Activated effector memory CD4-positive, alpha-beta T cell treated with Interleukin-2 at 50 U/mL for 16 hours (primary cell): Measurements from ENCODE around the gene NKPD1.
"Not testable (repeated sequence)": the region's sequence is repeated elsewhere in the genome, so short reads cannot be mapped to it uniquely, and the experiment has no call there.

Experiments used
- DNase-seq: peaks from one replicate; pipeline ENCODE4 v3.0.0-alpha.2; 2020

The NKPD1 gene

GRCh38 chr19:45136507-45137178, 24.1 kb downstream of the NKPD1 start:
- DNase-seq = no peak

GRCh38 chr19:45135176-45135885, 25.5 kb downstream of the NKPD1 start:
- DNase-seq = no peak

- DNase-seq = no peak
These were observed 27.1 kb downstream of the NKPD1 start for GRCh38 chr19:45133661-45134060.

GRCh38 chr19:45130888-45131615, 29.7 kb downstream of the NKPD1 start:
- no peak for DNase-seq

GRCh38 chr19:45130236-45130635, 30.5 kb downstream of the NKPD1 start:
- no peak for DNase-seq

- DNase-seq = no peak
These were observed 32.0 kb downstream of the NKPD1 start for GRCh38 chr19:45128806-45129205.

GRCh38 chr19:45128146-45128545, 32.6 kb downstream of the NKPD1 start:
- DNase-seq = no peak

- DNase-seq = no peak
These were observed 34.1 kb downstream of the NKPD1 start for GRCh38 chr19:45126654-45127053.

GRCh38 chr19:45125975-45126493, 34.7 kb downstream of the NKPD1 start:
- peak; percentile 44 for DNase-seq

GRCh38 chr19:45125360-45125759, 35.4 kb downstream of the NKPD1 start:
- DNase-seq = no peak

GRCh38 chr19:45124021-45124420, 36.8 kb downstream of the NKPD1 start:
- no peak for DNase-seq

- DNase-seq = no peak
These were observed 37.3 kb downstream of the NKPD1 start for GRCh38 chr19:45123440-45123850.

GRCh38 chr19:45122832-45123231, 38.0 kb downstream of the NKPD1 start:
- DNase-seq = no peak

- no peak for DNase-seq
These were observed 38.9 kb downstream of the NKPD1 start for GRCh38 chr19:45121827-45122345.

GRCh38 chr19:45119582-45119981, 41.2 kb downstream of the NKPD1 start:
- no peak for DNase-seq

- not testable (repeated sequence) for DNase-seq
These were observed 42.0 kb downstream of the NKPD1 start for GRCh38 chr19:45118591-45119355.

GRCh38 chr19:45118106-45118505, 42.7 kb downstream of the NKPD1 start:
- DNase-seq = no peak

GRCh38 chr19:45117671-45118070, 43.1 kb downstream of the NKPD1 start:
- no peak for DNase-seq

- no peak for DNase-seq
These were observed 43.6 kb downstream of the NKPD1 start for GRCh38 chr19:45117167-45117594.

- no peak for DNase-seq
These were observed 44.8 kb downstream of the NKPD1 start for GRCh38 chr19:45115809-45116615.

GRCh38 chr19:45114116-45114515, 46.7 kb downstream of the NKPD1 start:
- DNase-seq = no peak

- no peak for DNase-seq
These were observed 47.2 kb downstream of the NKPD1 start for GRCh38 chr19:45113628-45114027.
